Suprapubic skin (tissue), 4 donors: Measurements from ENCODE around the gene CD300E.

Source experiments
- EP300 ChIP-seq: sonication (generic); formaldehyde crosslinking; IDR thresholded peaks from one replicate; pipeline ENCODE4 v1.6.1; 2017; ENCODE audit warnings: antibody characterized with exemption
- POLR2A ChIP-seq, 2 donors: fragments of 450-650 bp; IDR thresholded peaks; one replicate each; pipeline ENCODE4 v1.6.1; 2017; ENCODE audit warnings: antibody characterized with exemption in 2 of 2, mild to moderate bottlenecking in 2 of 2, moderate library complexity in 2 of 2
- POLR2AphosphoS5 ChIP-seq, 3 donors: sonication (generic); formaldehyde crosslinking; IDR thresholded peaks; one replicate each; pipeline ENCODE4 v1.6.1; 2017; ENCODE audit warnings: antibody characterized with exemption in 3 of 3
- TF ChIP-seq, protein P1 (sequence below), 2 donors: fragments of 200-600 bp in 1 of 2; fragments of 450-650 bp in 1 of 2; sonication (generic) in 1 of 2; IDR thresholded peaks; one replicate each; pipeline ENCODE4 v1.5.1; 2016 to 2019; ENCODE audit warnings: antibody characterized with exemption in 2 of 2, mild to moderate bottlenecking in 1 of 2, moderate library complexity in 1 of 2

GRCh38 chr17:74566132-74566753 lies 57.3 kb downstream of the CD300E start:
- no peak for TF ChIP-seq EP300
- TF ChIP-seq, protein P1, sequence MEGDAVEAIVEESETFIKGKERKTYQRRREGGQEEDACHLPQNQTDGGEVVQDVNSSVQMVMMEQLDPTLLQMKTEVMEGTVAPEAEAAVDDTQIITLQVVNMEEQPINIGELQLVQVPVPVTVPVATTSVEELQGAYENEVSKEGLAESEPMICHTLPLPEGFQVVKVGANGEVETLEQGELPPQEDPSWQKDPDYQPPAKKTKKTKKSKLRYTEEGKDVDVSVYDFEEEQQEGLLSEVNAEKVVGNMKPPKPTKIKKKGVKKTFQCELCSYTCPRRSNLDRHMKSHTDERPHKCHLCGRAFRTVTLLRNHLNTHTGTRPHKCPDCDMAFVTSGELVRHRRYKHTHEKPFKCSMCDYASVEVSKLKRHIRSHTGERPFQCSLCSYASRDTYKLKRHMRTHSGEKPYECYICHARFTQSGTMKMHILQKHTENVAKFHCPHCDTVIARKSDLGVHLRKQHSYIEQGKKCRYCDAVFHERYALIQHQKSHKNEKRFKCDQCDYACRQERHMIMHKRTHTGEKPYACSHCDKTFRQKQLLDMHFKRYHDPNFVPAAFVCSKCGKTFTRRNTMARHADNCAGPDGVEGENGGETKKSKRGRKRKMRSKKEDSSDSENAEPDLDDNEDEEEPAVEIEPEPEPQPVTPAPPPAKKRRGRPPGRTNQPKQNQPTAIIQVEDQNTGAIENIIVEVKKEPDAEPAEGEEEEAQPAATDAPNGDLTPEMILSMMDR (IDR thresholded peaks at IDR 0.05): peak in 1 of 2 donors; percentile 67
- no peak for TF ChIP-seq POLR2A (IDR thresholded peaks at IDR 0.05)
- TF ChIP-seq POLR2AphosphoS5 (IDR thresholded peaks at IDR 0.05): no peak
